ENCODE results near the gene FTSJ1.
"Not testable (repeated sequence)": the region's sequence is repeated elsewhere in the genome, so short reads cannot be mapped to it uniquely, and the experiment has no call there.

Gene FTSJ1

GRCh38 chrX:48498374-48498809 lies 22.4 kb downstream of the FTSJ1 start:
- no peak for DNase-seq

- no peak for DNase-seq
Observed at GRCh38 chrX:48504261-48504660, 28.3 kb downstream of the FTSJ1 start.

- DNase-seq, result no peak
Observed at GRCh38 chrX:48505481-48505880, 29.5 kb downstream of the FTSJ1 start.

- DNase-seq, result no peak
Observed at GRCh38 chrX:48507246-48507645, 31.2 kb downstream of the FTSJ1 start.

GRCh38 chrX:48508400-48509244 lies 32.6 kb downstream of the FTSJ1 start, which contains the start of gene PORCN:
Gene PORCN (plus strand): TSS chrX:48508992. CDS start chrX:48509821, 829 bp downstream.
- DNase-seq, result peak; percentile 73 to 74

- DNase-seq, result no peak
Observed at GRCh38 chrX:48509245-48509590, 33.2 kb downstream of the FTSJ1 start.

GRCh38 chrX:48509619-48510018 lies 33.6 kb downstream of the FTSJ1 start:
- no peak for DNase-seq

- no peak for DNase-seq
Observed at GRCh38 chrX:48511560-48511959, 35.6 kb downstream of the FTSJ1 start.

GRCh38 chrX:48512371-48512935 lies 36.5 kb downstream of the FTSJ1 start:
- no peak for DNase-seq

GRCh38 chrX:48513670-48514069 lies 37.7 kb downstream of the FTSJ1 start:
- DNase-seq, result no peak

- DNase-seq, result no peak
Observed at GRCh38 chrX:48514126-48514806, 38.3 kb downstream of the FTSJ1 start.

GRCh38 chrX:48514868-48515460 lies 39.0 kb downstream of the FTSJ1 start:
- DNase-seq, result no peak

- DNase-seq, result no peak
Observed at GRCh38 chrX:48515842-48516241, 39.8 kb downstream of the FTSJ1 start.

- DNase-seq, result no peak
Observed at GRCh38 chrX:48516285-48516684, 40.3 kb downstream of the FTSJ1 start.

- no peak for DNase-seq
Observed at GRCh38 chrX:48516987-48517386, 41.0 kb downstream of the FTSJ1 start.

GRCh38 chrX:48519481-48519880 lies 43.5 kb downstream of the FTSJ1 start:
- not testable (repeated sequence) for DNase-seq

- no peak for DNase-seq
Observed at GRCh38 chrX:48520455-48520854, 44.5 kb downstream of the FTSJ1 start.

GRCh38 chrX:48520976-48521352 lies 45.0 kb downstream of the FTSJ1 start:
- DNase-seq, result no peak

- DNase-seq, result peak; percentile 94
Observed at GRCh38 chrX:48521353-48522243, 45.6 kb downstream of the FTSJ1 start, which contains the start of gene EBP. Gene EBP (plus strand): TSS chrX:48521808. CDS start chrX:48523772, 1,964 bp downstream.

GRCh38 chrX:48522291-48522690 lies 46.3 kb downstream of the FTSJ1 start:
- no peak for DNase-seq

GRCh38 chrX:48523682-48524081 lies 47.7 kb downstream of the FTSJ1 start:
- DNase-seq, result no peak

GRCh38 chrX:48525853-48526252 lies 49.9 kb downstream of the FTSJ1 start:
- not testable (repeated sequence) for DNase-seq

Data from activated CD4-positive, alpha-beta T cell treated with anti-CD3 and anti-CD28 coated beads, Interleukin-2, amount 50 U/mL, for 4 hours (primary cell).